ENCODE measurements around the gene TNS4. TPM values are rescaled to one million over a fixed set of nuclear protein-coding genes. Genes with fewer than 3 reads are reported as not detected.

Gene TNS4
- total RNA-seq, 1 experiment from 2014 or later = 127 TPM

- H3F3A ChIP-seq (ENCODE audit: low read length, unreplicated experiment) = peaks cover 11% of the 10 kb centered on the region
- no peaks in the 10 kb centered on the region for H3K36me3 ChIP-seq (ENCODE audit: low read depth, low read length)
- no peak overlapping the region for H3K9ac ChIP-seq (ENCODE audit: low read length)
- no peak overlapping the region for H3K4me3 ChIP-seq (ENCODE audit: low read length)
- H2AFZ ChIP-seq (ENCODE audit: low read length) = no peak overlapping the region
- H3K4me1 ChIP-seq (ENCODE audit: insufficient read depth, low read length) = peaks cover 34% of the 10 kb centered on the region
- ATAC-seq (no peak), DNase-seq (no peak)
- no peaks in the 10 kb centered on the region for H3K9me3 ChIP-seq (ENCODE audit: low read length)
- no peaks in the 10 kb centered on the region for H3K9me2 ChIP-seq (replicated peaks; ENCODE audit: low read length)
- H3K4me2 ChIP-seq (ENCODE audit: low read length) = no peak overlapping the region
- ChIA-PET CTCF (no interaction called here), POLR2A (ENCODE audit: unreplicated experiment) (no interaction called here)
- BruUV-seq (replicated peaks) = no TSS peak
- H4K20me1 ChIP-seq (ENCODE audit: low read length) = no peaks in the 10 kb centered on the region
- TF ChIP-seq EZH2phosphoT487 (IDR thresholded peaks at IDR 0.05; ENCODE audit: borderline replicate concordance, low read length) = no peak
- TF ChIP-seq EZH2 (IDR thresholded peaks at IDR 0.05; ENCODE audit: low read length, unreplicated experiment) = no peak
- TF ChIP-seq, protein P1, sequence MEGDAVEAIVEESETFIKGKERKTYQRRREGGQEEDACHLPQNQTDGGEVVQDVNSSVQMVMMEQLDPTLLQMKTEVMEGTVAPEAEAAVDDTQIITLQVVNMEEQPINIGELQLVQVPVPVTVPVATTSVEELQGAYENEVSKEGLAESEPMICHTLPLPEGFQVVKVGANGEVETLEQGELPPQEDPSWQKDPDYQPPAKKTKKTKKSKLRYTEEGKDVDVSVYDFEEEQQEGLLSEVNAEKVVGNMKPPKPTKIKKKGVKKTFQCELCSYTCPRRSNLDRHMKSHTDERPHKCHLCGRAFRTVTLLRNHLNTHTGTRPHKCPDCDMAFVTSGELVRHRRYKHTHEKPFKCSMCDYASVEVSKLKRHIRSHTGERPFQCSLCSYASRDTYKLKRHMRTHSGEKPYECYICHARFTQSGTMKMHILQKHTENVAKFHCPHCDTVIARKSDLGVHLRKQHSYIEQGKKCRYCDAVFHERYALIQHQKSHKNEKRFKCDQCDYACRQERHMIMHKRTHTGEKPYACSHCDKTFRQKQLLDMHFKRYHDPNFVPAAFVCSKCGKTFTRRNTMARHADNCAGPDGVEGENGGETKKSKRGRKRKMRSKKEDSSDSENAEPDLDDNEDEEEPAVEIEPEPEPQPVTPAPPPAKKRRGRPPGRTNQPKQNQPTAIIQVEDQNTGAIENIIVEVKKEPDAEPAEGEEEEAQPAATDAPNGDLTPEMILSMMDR (conservative IDR thresholded peaks at IDR 0.05; ENCODE audit: low read depth, low read length) = no peak
- no peaks in the 10 kb centered on the region for H3K27me3 ChIP-seq (ENCODE audit: low read length)
- H3K27ac ChIP-seq (ENCODE audit: low read length) = no peak overlapping the region
- H3K79me2 ChIP-seq (ENCODE audit: low read length) = peaks cover 11% of the 10 kb centered on the region
- intact Hi-C loops (cut with micrococcal nuclease) = no loop called here
Measured at GRCh38 chr17:40526668-40527067, 25.2 kb upstream of the TNS4 start.

GRCh38 chr17:40525294-40525693 is 23.9 kb upstream of the TNS4 start:
- ChIA-PET POLR2A (ENCODE audit: unreplicated experiment) (no interaction called here), CTCF (no interaction called here)
- Histone ChIP-seq H3K9me3 (ENCODE audit: low read length) (no peaks in the 10 kb centered on the region), H3K4me1 (ENCODE audit: insufficient read depth, low read length) (peaks cover 43% of the 10 kb centered on the region), H3K9me2 (replicated peaks; ENCODE audit: low read length) (no peaks in the 10 kb centered on the region), H2AFZ (ENCODE audit: low read length) (no peak overlapping the region), H4K20me1 (ENCODE audit: low read length) (no peaks in the 10 kb centered on the region), H3K9ac (ENCODE audit: low read length) (no peak overlapping the region), H3K79me2 (ENCODE audit: low read length) (peaks cover 11% of the 10 kb centered on the region), H3K27me3 (ENCODE audit: low read length) (no peaks in the 10 kb centered on the region), H3K4me2 (ENCODE audit: low read length) (no peak overlapping the region), H3F3A (ENCODE audit: low read length, unreplicated experiment) (peaks cover 16% of the 10 kb centered on the region), H3K36me3 (ENCODE audit: low read depth, low read length) (no peaks in the 10 kb centered on the region), H3K4me3 (ENCODE audit: low read length) (no peak overlapping the region), H3K27ac (ENCODE audit: low read length) (no peak overlapping the region)
- TF ChIP-seq, protein P1 (conservative IDR thresholded peaks at IDR 0.05; ENCODE audit: low read depth, low read length) = no peak
- no peak for TF ChIP-seq EZH2 (IDR thresholded peaks at IDR 0.05; ENCODE audit: low read length, unreplicated experiment)
- no peak for TF ChIP-seq EZH2phosphoT487 (IDR thresholded peaks at IDR 0.05; ENCODE audit: borderline replicate concordance, low read length)
- no TSS peak for BruUV-seq (replicated peaks)
- DNase-seq = no peak
- no peak for ATAC-seq
- intact Hi-C loops (cut with micrococcal nuclease) = no loop called here

DNA sequence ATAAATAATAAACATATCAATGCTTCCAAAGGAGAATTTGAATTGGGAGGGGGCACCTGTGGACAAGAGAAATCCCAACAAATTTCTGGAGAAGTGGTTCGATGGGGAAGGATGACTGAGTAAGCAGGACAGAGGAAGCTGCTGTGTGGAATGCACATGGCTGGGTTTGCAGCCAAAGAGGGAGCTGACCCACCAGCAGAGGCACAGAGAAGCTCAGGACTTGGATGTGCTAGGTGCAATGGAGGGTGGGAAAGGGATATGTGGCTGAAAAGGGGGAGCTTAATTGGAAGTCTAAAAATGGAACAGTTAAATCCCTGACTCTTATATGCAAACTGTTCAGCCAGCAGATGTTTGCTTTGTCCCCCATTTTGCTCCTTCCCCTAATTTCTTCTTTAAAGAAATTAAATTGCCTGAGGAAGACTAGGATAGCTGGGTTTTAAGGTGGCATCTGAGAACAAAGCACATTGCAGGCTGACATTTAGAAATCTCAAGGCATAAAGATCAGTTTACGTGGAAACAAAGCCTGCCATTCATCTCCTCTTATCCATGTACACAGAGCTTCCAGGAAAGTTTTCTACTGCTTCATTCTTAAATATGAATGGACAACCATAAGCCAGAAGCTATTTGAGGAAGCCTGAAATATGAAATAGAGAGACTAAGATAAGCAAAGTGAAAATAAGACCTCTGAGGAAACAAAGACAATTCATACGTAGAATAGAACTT is 23.0 kb upstream of the TNS4 start:
- Histone ChIP-seq H3K9me3 (ENCODE audit: low read length) (no peaks in the 10 kb centered on the region), H3K4me3 (ENCODE audit: low read length) (no peak overlapping the region), H3K79me2 (ENCODE audit: low read length) (peaks cover 13% of the 10 kb centered on the region), H4K20me1 (ENCODE audit: low read length) (no peaks in the 10 kb centered on the region), H3K4me2 (ENCODE audit: low read length) (no peak overlapping the region), H3F3A (ENCODE audit: low read length, unreplicated experiment) (peaks cover 16% of the 10 kb centered on the region), H3K36me3 (ENCODE audit: low read depth, low read length) (no peaks in the 10 kb centered on the region), H3K27me3 (ENCODE audit: low read length) (no peaks in the 10 kb centered on the region), H2AFZ (ENCODE audit: low read length) (no peak overlapping the region), H3K27ac (ENCODE audit: low read length) (0 out of 2 replicates have a peak overlapping the region, but pooled peaks have one; percentile 9), H3K4me1 (ENCODE audit: insufficient read depth, low read length) (peaks cover 47% of the 10 kb centered on the region), H3K9me2 (replicated peaks; ENCODE audit: low read length) (no peaks in the 10 kb centered on the region), H3K9ac (ENCODE audit: low read length) (no peak overlapping the region)
- POLR2A ChIA-PET (ENCODE audit: unreplicated experiment) = no interaction called here
- DNase-seq = no peak
- TF ChIP-seq, protein P1 (conservative IDR thresholded peaks at IDR 0.05; ENCODE audit: low read depth, low read length) = no peak
- TF ChIP-seq EZH2phosphoT487 (IDR thresholded peaks at IDR 0.05; ENCODE audit: borderline replicate concordance, low read length) (no peak), EZH2 (IDR thresholded peaks at IDR 0.05; ENCODE audit: low read length, unreplicated experiment) (no peak)
- intact Hi-C loops (cut with micrococcal nuclease) = no loop called here
- CTCF ChIA-PET = no interaction called here
- ATAC-seq = no peak
- no TSS peak for BruUV-seq (replicated peaks)
